Fibroblast of pulmonary artery (primary cell): ENCODE measurements around the gene RUNDC1.

Experiments
- DNase-seq: peaks from one replicate; pipeline ENCODE4 v3.0.0-alpha.2; 2010; ENCODE audit warnings: low read depth
- H3K4me3 ChIP-seq: replicated peaks from 2 replicates; pipeline ENCODE4 v1.5.1; 2011; ENCODE audit warnings: low read depth, mild to moderate bottlenecking, control low read depth, low read length, moderate library complexity
- TF ChIP-seq, protein P1 (sequence below): IDR thresholded peaks from 2 replicates; pipeline ENCODE4 v1.5.1; 2011; ENCODE audit warnings: mild to moderate bottlenecking, control low read depth, low read length, inconsistent platforms; ENCODE audit errors: missing control alignments

Gene RUNDC1

GRCh38 chr17:43003542-43004172 is 23.3 kb downstream of the RUNDC1 start:
- H3K4me3 ChIP-seq, result no peak overlapping the region
- no peak for DNase-seq
- TF ChIP-seq, protein P1, sequence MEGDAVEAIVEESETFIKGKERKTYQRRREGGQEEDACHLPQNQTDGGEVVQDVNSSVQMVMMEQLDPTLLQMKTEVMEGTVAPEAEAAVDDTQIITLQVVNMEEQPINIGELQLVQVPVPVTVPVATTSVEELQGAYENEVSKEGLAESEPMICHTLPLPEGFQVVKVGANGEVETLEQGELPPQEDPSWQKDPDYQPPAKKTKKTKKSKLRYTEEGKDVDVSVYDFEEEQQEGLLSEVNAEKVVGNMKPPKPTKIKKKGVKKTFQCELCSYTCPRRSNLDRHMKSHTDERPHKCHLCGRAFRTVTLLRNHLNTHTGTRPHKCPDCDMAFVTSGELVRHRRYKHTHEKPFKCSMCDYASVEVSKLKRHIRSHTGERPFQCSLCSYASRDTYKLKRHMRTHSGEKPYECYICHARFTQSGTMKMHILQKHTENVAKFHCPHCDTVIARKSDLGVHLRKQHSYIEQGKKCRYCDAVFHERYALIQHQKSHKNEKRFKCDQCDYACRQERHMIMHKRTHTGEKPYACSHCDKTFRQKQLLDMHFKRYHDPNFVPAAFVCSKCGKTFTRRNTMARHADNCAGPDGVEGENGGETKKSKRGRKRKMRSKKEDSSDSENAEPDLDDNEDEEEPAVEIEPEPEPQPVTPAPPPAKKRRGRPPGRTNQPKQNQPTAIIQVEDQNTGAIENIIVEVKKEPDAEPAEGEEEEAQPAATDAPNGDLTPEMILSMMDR, result no peak

DNA sequence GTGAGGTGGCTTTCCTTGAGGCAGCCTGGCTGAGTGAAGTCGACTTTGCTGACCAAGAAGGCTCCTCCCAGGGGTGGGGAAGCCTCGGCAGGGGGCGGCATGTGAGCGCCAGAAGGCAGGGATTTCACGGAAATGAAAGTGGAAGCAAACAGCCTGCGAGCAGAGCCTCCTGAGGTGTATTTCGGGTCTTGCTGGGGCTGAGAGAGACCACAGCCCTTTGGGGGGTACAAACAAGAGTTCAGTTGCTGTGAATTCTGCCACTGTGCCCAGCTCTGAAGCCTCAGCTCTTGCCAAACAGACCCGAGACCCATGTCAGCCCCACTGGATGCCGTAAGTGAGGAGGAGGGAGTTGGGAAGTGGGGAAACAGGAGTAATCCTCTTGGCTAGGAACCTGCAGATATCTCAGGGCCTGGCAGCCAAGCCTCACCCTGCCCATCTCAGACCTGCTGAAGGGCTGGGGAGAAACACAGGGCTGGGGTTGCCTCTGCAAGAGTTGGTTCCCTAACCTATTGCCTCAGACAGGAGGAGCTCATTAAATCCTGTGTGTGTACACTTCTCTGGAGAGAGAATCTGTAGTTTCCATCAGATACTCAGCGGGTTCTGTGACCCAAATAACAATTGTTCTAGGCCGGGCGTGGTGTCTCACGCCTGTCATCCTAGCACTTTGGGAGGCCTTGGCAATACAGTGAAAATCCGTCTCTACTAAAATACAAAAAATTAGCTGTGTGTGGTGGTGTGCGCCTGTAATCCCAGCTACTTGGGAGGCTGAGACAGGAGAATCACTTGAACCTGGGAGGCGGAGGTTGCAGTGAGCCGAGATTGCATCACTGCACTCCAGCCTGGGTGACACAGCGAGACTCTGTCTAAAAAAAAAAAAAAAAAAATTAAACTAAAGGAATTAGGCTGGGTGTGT is 26.5 kb downstream of the RUNDC1 start, which contains the start of gene IFI35:
Gene IFI35 (plus strand): TSS at position 146 of the 913 bp plus-strand sequence. CDS start 164 bp downstream, at position 310.
- TF ChIP-seq, protein P1, result peak; percentile 23
- DNase-seq, result peak; percentile 84
- H3K4me3 ChIP-seq, result peak within 1 kb of the TSS; percentile 92

- no peak for DNase-seq
- TF ChIP-seq, protein P1, result no peak
- H3K4me3 ChIP-seq, result no peak overlapping the region
Observed at GRCh38 chr17:43010667-43011308, 30.4 kb downstream of the RUNDC1 start.

DNA sequence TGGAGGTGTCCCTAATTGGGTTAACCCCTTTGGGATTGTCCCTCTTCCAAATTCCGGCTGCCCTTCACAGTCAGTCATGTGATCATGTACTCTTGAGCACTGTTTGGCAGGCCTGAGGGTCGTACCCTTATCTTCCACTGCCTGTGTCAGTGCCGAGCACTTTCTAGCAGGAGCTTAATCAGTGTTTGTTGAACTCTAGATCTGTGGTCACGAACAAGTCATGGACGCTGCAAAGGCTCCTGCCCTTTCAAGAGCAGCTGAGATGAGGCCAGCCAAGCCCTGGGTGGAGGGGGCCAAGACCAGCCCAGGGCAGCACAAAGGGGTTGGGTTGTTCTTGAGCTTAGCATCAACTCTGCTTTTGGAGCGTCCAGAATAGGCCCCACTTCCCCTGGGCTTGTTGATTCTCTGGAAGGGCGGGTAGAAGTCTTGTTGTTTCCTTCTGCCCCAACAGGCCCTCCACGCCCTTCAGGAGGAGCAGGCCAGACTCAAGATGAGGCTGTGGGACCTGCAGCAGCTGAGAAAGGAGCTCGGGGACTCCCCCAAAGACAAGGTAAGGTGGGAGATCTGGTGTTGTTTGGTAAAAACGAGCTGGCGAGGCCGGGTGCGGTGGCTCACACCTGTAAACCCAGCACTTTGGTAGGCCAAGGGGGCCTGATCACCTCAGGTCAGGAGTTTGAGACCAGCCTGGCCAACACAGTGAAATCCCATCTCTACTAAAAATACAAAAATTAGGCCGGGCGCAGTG is 31.5 kb downstream of the RUNDC1 start:
- TF ChIP-seq, protein P1, result no peak
- DNase-seq, result no peak
- no peak overlapping the region for H3K4me3 ChIP-seq

DNA sequence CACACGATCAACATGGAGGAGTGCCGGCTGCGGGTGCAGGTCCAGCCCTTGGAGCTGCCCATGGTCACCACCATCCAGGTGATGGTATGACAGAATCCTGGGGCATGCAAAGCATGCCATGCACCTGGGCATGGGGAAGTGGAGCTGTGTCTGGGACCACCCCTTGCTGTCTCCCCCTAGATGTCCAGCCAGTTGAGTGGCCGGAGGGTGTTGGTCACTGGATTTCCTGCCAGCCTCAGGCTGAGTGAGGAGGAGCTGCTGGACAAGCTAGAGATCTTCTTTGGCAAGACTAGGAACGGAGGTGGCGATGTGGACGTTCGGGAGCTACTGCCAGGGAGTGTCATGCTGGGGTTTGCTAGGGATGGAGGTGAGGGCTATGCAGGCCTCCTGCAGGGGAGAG is 32.9 kb downstream of the RUNDC1 start:
- no peak overlapping the region for H3K4me3 ChIP-seq
- no peak for DNase-seq
- TF ChIP-seq, protein P1, result no peak

DNA sequence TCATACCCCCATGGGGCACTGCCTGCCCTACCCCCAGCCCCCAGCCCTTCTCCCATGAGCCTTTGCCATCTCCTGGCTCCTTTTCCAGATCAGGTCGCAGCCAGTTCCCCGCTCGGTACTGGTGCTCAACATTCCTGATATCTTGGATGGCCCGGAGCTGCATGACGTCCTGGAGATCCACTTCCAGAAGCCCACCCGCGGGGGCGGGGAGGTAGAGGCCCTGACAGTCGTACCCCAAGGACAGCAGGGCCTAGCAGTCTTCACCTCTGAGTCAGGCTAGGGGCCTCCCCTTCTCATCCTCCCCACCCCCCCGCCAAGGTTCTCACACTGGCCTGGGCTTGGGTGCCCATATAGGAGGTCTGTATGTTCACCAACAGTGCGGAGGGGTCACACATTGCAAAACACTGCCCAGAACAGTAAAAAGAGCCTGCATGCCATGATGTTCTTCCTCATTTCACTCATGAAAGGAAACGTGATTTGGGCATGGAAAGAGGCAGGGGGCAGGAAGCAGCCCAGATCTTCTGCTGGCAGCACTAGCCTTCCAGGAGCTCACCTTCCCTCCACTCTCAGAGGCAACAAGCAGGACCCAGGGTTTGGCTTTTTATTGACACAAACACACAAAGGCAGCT is 33.8 kb downstream of the RUNDC1 start:
- no peak for DNase-seq
- TF ChIP-seq, protein P1, result no peak
- no peak overlapping the region for H3K4me3 ChIP-seq
